ENCODE results near the gene CA10. TPM values are rescaled to one million over a fixed set of nuclear protein-coding genes. Genes with fewer than 3 reads are reported as not detected.

The CA10 gene
- total RNA-seq, 2 donors from 2014 or later: not detected

- Histone ChIP-seq H3K4me1 (ENCODE audit: control insufficient read depth in 1 of 2, low read depth in 2 of 2) (no peaks in the 10 kb centered on the region), H3K9me3 (no peaks in the 10 kb centered on the region), H3K36me3 (no peaks in the 10 kb centered on the region), H3K27ac (no peak overlapping the region), H3K27me3 (replicated peaks; ENCODE audit: insufficient read depth) (no peaks in the 10 kb centered on the region), H3K4me3 (no peak overlapping the region)
- TF ChIP-seq CTCF (IDR thresholded peaks at IDR 0.05): no peak
- ATAC-seq (ENCODE audit: insufficient number of reproducible peaks, low FRiP score, low read depth) (no peak), DNase-seq (ENCODE audit: low spot score) (no peak)
Measured at GRCh38 chr17:51907041-51907440, 251.5 kb downstream of the CA10 start.

- TF ChIP-seq CTCF (IDR thresholded peaks at IDR 0.05): no peak
- no peak for DNase-seq (ENCODE audit: low spot score)
- Histone ChIP-seq H3K27me3 (replicated peaks; ENCODE audit: insufficient read depth) (no peaks in the 10 kb centered on the region), H3K4me3 (no peak overlapping the region), H3K9me3 (no peaks in the 10 kb centered on the region), H3K27ac (no peak overlapping the region), H3K4me1 (ENCODE audit: control insufficient read depth in 1 of 2, low read depth in 2 of 2) (no peaks in the 10 kb centered on the region), H3K36me3 (no peaks in the 10 kb centered on the region)
- ATAC-seq (ENCODE audit: insufficient number of reproducible peaks, low FRiP score, low read depth): no peak
Measured at GRCh38 chr17:51904379-51904778, 254.1 kb downstream of the CA10 start.

GRCh38 chr17:51901242-51901641 lies 257.3 kb downstream of the CA10 start:
- Histone ChIP-seq H3K4me3 (no peak overlapping the region), H3K4me1 (ENCODE audit: control insufficient read depth in 1 of 2, low read depth in 2 of 2) (no peaks in the 10 kb centered on the region), H3K27me3 (replicated peaks; ENCODE audit: insufficient read depth) (no peaks in the 10 kb centered on the region), H3K27ac (no peak overlapping the region), H3K9me3 (peaks cover 4% of the 10 kb centered on the region), H3K36me3 (no peaks in the 10 kb centered on the region)
- ATAC-seq (ENCODE audit: insufficient number of reproducible peaks, low FRiP score, low read depth) (no peak), DNase-seq (ENCODE audit: low spot score) (no peak)
- no peak for TF ChIP-seq CTCF (IDR thresholded peaks at IDR 0.05)

GRCh38 chr17:51891936-51892335 lies 266.6 kb downstream of the CA10 start:
- H3K36me3 ChIP-seq: no peaks in the 10 kb centered on the region
- DNase-seq (ENCODE audit: low spot score): no peak
- ATAC-seq (ENCODE audit: insufficient number of reproducible peaks, low FRiP score, low read depth): no peak
- H3K4me3 ChIP-seq: no peak overlapping the region
- TF ChIP-seq CTCF (IDR thresholded peaks at IDR 0.05): no peak
- no peaks in the 10 kb centered on the region for H3K4me1 ChIP-seq (ENCODE audit: control insufficient read depth in 1 of 2, low read depth in 2 of 2)
- no peak overlapping the region for H3K27ac ChIP-seq
- no peaks in the 10 kb centered on the region for H3K27me3 ChIP-seq (replicated peaks; ENCODE audit: insufficient read depth)
- no peaks in the 10 kb centered on the region for H3K9me3 ChIP-seq

GRCh38 chr17:51890710-51891109 lies 267.8 kb downstream of the CA10 start:
- ATAC-seq (ENCODE audit: insufficient number of reproducible peaks, low FRiP score, low read depth): no peak
- no peaks in the 10 kb centered on the region for H3K36me3 ChIP-seq
- TF ChIP-seq CTCF (IDR thresholded peaks at IDR 0.05): no peak
- H3K27me3 ChIP-seq (replicated peaks; ENCODE audit: insufficient read depth): no peaks in the 10 kb centered on the region
- no peak overlapping the region for H3K27ac ChIP-seq
- H3K4me1 ChIP-seq (ENCODE audit: control insufficient read depth in 1 of 2, low read depth in 2 of 2): no peaks in the 10 kb centered on the region
- no peaks in the 10 kb centered on the region for H3K9me3 ChIP-seq
- no peak for DNase-seq (ENCODE audit: low spot score)
- no peak overlapping the region for H3K4me3 ChIP-seq
